Measurements from ENCODE around the gene CNNM2.

DNA sequence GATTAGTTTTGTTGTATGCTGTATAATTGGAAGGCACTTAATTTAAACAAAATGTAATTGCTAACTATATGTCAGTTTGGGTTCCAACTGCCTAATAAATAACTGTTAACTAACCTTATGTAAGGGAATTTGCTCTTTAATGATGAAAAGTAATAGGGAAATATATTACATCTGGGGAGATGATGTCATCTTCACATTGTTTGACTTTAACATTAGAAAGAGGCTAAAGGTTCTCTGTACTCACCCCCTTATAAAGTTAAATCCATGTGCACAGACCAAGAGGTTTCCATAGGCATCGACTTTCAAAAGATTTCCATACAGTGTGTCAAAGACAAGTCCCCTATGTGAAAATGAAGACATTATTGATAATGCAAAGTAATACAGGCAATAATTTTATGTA is 187.4 kb downstream of the CNNM2 start:
- TF ChIP-seq, protein P1, sequence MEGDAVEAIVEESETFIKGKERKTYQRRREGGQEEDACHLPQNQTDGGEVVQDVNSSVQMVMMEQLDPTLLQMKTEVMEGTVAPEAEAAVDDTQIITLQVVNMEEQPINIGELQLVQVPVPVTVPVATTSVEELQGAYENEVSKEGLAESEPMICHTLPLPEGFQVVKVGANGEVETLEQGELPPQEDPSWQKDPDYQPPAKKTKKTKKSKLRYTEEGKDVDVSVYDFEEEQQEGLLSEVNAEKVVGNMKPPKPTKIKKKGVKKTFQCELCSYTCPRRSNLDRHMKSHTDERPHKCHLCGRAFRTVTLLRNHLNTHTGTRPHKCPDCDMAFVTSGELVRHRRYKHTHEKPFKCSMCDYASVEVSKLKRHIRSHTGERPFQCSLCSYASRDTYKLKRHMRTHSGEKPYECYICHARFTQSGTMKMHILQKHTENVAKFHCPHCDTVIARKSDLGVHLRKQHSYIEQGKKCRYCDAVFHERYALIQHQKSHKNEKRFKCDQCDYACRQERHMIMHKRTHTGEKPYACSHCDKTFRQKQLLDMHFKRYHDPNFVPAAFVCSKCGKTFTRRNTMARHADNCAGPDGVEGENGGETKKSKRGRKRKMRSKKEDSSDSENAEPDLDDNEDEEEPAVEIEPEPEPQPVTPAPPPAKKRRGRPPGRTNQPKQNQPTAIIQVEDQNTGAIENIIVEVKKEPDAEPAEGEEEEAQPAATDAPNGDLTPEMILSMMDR (IDR thresholded peaks at IDR 0.05): no peak
- TF ChIP-seq EP300 (IDR thresholded peaks at IDR 0.05) (no peak), POLR2A (IDR thresholded peaks at IDR 0.05) (no peak)
